GM06990 (cell line): ENCODE results near the gene NTM.

ENCODE experiments used
- DNase-seq: peaks from one replicate; pipeline ENCODE4 v3.0.0-alpha.2; 2011; ENCODE audit not compliant: insufficient read length; ENCODE audit errors: extremely low read depth
- H3K27me3 ChIP-seq: replicated peaks from 2 replicates; pipeline ENCODE4 v1.6.0; 2011; ENCODE audit warnings: low read length; ENCODE audit not compliant: control insufficient read depth, insufficient read depth
- H3K36me3 ChIP-seq: 2 replicates; pipeline ENCODE4 v1.5.1; 2011; ENCODE audit warnings: low read length; ENCODE audit not compliant: control insufficient read depth, insufficient read depth
- H3K4me3 ChIP-seq: replicated peaks from 2 replicates; pipeline ENCODE4 v1.5.1; 2011; ENCODE audit warnings: low read depth, mild to moderate bottlenecking, control low read depth, low read length
- TF ChIP-seq, protein P1 (sequence below): IDR thresholded peaks from 2 replicates; pipeline ENCODE4 v1.5.1; 2011; ENCODE audit warnings: low read length, control low read depth, mild to moderate bottlenecking, inconsistent platforms; ENCODE audit not compliant: insufficient read depth, poor library complexity, severe bottlenecking

Gene NTM

GRCh38 chr11:132039521-132039920 lies 669.1 kb downstream of the NTM start:
- Histone ChIP-seq H3K27me3 (peaks cover under 1% of the 10 kb centered on the region; the same call in 1 of the 2 replicates), H3K36me3 (no peaks in the 10 kb centered on the region), H3K4me3 (no peak overlapping the region)
- TF ChIP-seq, protein P1, sequence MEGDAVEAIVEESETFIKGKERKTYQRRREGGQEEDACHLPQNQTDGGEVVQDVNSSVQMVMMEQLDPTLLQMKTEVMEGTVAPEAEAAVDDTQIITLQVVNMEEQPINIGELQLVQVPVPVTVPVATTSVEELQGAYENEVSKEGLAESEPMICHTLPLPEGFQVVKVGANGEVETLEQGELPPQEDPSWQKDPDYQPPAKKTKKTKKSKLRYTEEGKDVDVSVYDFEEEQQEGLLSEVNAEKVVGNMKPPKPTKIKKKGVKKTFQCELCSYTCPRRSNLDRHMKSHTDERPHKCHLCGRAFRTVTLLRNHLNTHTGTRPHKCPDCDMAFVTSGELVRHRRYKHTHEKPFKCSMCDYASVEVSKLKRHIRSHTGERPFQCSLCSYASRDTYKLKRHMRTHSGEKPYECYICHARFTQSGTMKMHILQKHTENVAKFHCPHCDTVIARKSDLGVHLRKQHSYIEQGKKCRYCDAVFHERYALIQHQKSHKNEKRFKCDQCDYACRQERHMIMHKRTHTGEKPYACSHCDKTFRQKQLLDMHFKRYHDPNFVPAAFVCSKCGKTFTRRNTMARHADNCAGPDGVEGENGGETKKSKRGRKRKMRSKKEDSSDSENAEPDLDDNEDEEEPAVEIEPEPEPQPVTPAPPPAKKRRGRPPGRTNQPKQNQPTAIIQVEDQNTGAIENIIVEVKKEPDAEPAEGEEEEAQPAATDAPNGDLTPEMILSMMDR, result no peak
- no peak for DNase-seq

DNA sequence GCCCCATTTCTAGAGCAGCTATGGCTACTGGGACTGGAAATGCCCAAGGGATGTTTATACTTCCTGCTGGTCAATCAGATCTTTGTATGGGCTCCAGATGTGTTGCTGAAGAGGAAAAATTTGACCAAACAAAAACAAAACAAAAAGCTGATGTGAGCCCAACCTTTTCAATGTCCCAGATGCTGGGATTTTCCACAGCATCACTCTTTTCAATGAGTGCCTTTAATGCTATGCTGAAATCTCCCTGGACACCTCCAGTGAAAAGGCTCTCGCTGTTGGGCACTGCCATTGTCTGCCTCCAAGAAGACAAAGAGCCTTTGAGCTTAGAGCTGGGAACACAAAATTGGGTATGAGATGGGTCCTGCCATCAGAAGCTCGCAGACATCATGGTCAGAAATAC lies 671.9 kb downstream of the NTM start:
- Histone ChIP-seq H3K4me3 (no peak overlapping the region), H3K27me3 (no peaks in the 10 kb centered on the region), H3K36me3 (no peaks in the 10 kb centered on the region)
- TF ChIP-seq, protein P1, result no peak
- no peak for DNase-seq

- DNase-seq, result no peak
- no peak overlapping the region for H3K4me3 ChIP-seq
- H3K27me3 ChIP-seq, result peaks cover 1% of the 10 kb centered on the region; the same call in 1 of the 2 replicates
- H3K36me3 ChIP-seq, result no peaks in the 10 kb centered on the region
- TF ChIP-seq, protein P1, result no peak
Measured at GRCh38 chr11:132043714-132044113, 673.3 kb downstream of the NTM start.

DNA sequence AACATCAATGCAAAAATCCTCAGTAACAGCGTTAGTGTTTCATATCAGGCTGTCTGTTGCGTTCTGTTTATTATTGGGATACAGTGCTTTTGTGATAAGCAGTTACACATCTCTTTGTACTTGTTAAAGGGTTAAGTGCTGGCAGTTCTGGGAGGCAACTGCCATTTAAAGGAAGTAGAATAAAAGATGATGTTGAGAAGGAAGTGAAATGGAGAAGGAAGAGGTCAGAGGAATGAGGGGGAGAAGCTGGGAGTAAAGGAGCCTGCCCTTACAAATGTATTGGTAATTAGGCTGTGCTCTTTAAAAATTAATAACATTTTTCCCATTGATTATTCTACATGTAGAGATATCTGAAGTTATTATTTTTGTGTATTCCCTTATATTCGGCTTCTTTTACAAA lies 674.7 kb downstream of the NTM start:
- no peak for DNase-seq
- TF ChIP-seq, protein P1, result no peak
- peaks cover 4% of the 10 kb centered on the region for H3K27me3 ChIP-seq
- no peaks in the 10 kb centered on the region for H3K36me3 ChIP-seq
- H3K4me3 ChIP-seq, result no peak overlapping the region

DNA sequence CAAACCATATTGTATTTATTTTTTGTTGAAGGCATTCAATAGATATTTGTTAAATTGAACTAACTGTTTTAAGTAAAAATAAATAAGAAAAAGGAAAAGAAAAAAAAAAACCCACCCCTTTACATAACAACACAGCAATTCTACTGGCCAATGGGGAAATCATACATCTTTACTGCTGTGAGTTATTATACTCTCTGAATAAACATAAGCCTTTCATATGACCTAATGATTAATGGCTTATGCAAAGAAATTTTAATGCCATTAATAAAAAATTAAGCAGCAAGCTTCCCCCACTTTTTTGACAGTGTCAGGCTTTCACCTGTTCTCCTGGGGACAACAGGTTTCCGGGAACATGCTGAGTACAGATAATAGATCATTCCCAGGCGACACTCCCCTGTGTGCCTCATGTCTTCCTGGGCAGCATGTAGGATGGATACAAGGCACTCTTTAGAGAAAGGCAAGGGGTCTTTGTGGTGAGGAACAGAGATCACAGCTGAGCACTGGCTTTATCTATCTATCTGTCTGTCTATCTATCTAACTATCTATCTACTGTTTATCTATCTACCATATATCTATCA lies 676.0 kb downstream of the NTM start:
- no peak overlapping the region for H3K4me3 ChIP-seq
- H3K27me3 ChIP-seq, result peaks cover 4% of the 10 kb centered on the region
- TF ChIP-seq, protein P1, result no peak
- H3K36me3 ChIP-seq, result no peaks in the 10 kb centered on the region
- DNase-seq, result no peak

DNA sequence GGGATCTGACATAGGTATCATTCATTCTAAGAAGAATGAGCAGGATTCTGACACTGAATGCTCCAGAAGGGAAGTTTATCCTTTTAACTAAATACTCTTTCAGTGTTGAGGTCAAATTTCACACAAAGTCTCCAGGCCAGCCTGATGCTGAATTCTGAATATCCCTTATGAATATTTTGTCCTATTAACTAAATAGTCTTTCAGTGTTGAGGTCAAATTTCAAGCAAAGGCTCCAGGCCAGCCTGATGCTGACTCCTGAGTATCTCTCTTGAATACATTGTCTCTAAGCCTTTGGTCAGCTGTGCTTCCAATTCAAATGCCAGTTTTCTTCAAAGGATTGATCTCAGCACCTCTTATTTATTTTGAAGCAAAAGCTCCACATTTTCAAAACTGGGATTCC lies 676.8 kb downstream of the NTM start:
- Histone ChIP-seq H3K27me3 (peaks cover 4% of the 10 kb centered on the region), H3K4me3 (no peak overlapping the region), H3K36me3 (no peaks in the 10 kb centered on the region)
- TF ChIP-seq, protein P1, result no peak
- no peak for DNase-seq
